Measurements from ENCODE around the gene ALAS1. TPM values are rescaled to one million over a fixed set of nuclear protein-coding genes. Genes with fewer than 3 reads are reported as not detected.
"Not testable (repeated sequence)": the region's sequence is repeated elsewhere in the genome, so short reads cannot be mapped to it uniquely, and the experiment has no call there.

Gene ALAS1
- polyA plus RNA-seq, 12 donors = 26.5 to 55.3 (median 29.5) TPM; not detected in 1

DNA sequence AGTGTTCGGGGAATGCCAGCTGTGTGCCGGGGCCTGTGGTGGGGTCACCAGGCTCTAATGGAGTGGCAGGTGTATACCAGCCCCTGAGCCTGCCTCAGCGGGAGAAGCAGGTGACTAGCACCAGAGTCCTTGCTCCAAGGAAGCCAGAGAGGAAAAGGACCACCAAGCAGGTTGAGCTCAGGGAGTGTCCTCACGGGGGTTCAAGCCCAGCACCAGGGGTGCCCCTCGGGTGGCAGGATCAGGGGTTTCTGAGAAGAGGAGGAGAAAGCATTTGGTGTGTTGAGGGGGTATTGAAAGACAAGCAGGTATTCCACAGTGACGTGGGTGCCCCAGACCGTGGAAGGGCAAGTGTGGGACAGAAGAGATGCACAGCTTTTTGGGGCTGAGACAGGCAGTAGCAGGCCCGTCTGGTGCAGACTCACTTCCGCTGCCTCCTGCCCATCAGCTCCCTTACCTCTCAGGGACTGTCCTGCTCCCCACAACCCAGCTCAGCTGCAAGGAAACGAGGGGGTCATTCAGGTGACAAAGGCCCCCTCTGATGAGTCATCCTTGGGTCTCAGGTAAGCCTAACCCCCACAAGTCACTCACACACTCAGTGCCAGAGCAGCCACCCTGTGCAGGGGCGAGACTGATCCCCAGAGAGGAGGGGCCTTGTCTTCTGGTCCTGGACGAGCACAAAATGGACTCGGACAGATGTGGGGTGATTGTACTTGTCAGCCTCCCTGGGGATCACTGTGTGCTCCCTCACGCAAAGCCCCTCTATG lies 22.4 kb upstream of the ALAS1 start:
- no peak for DNase-seq

DNA sequence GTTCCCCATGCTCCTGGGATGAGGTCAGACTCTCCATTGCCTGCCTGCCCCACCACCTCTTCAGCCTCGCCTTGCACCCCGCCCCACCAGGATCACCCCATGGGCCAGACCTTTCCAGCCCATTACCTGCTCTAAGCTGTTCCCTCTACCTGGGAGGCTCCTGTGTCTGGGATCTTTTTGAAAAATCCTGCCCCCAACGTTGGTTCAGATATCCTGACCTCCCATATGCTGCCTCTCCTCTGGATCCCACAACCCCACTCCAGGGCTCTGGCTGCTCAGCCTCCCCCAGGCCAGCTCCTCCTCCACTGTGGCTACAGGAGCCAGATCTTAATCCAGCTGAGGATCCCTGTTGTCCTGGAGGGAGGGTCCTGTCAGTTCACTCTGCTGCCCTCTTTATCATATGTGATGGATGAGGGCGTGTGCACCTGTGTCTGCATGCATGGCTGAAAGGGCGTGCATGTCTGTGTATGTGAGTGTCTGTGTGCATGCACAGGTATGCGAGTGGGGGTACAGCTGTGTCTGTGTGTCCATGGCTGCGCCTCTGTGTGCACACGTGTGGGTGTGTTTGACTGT lies 21.7 kb upstream of the ALAS1 start:
- DNase-seq = no peak

DNA sequence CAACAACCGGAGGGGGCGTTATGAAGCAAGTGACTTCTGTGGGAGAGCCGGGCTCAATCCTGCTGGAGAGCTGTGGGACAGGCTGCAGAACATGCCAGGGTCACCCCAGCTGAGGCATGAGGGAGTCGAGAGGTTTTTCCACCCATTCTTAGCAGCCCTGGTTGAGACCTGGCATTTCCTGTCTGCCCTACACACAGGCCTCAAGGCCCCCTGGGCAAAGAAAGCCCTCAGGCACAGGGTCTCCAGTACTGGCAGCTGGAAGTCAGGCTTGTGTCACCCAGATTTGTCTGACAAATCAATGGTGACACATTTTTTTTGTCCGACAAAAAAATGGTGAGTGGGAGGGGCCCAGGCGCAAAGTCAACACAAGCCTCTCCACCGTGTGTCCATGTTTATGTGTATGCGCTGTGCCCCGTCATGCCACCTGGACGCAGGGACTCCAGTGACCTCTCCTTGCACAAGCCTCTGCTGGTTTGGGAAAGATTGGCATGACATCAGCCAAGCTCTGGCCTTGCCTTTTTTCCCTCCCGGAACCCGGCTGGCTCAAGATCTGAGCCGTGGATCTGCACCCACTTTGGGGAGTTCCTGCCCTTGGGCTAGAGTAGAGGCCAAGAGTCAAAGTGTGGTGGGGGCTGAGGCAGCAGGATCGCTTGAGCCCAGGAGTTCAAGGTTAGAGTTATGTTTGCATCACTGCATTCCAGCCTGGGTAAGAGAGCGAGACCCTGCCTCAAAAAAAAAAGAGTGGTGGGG lies 20.8 kb upstream of the ALAS1 start:
- DNase-seq = no peak

DNA sequence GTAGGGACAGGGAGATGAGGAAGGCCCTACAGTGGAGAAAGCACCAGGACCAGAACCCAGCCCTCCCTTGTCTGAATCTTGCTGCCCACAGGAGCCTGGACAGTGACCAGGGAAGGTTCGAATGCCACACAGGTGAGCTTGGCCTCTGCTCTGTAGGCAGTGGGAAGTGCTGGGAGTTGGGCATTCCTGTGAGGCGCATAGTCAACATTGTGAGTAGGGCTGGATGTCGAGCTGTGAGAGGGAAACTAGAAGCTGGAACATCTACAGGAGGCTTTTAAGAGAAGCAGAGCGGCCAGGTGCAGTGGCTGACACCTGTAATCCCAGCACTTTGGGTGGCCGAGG lies 20.3 kb upstream of the ALAS1 start:
- no peak for DNase-seq

DNA sequence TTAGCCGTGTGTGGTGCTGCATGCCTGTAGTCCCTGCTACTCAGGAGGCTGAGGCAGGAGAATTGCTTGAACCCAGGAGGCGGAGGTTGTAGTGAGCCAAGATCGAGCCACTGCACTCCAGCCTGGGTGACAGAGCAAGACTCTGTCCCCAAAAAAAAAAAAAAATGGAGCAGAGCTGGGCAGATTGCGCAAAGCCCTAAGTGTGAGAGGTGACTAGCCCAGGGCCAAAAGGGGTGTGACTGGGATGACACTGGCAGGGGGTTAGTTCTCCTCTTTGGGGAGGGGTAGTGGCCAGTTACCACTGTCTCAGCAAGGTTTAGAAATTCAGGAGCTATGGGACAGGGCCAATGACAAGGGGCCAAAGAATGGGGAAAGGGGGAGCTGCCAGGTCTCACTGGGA lies 19.8 kb upstream of the ALAS1 start:
- DNase-seq = not testable (repeated sequence)

DNA sequence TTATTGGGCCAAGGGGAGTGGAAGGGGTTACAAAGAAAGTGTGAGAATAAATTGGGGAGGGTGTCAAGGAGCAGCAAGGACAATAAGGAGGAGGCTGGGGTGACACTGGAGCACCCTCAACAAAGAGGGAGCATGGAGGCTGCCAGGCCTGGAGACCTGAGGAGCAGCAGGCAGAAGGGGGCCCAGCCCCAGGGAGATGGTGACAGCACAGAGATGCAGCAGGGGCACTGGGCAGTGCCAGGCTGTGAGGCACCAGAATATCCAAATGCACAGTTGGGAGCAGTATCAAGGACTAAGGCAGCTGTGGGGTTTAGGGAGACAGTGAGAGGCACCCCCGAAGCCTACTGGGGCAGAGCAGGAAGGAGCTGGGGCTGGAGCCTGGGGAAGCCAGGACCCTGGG lies 19.4 kb upstream of the ALAS1 start:
- no peak for DNase-seq

DNA sequence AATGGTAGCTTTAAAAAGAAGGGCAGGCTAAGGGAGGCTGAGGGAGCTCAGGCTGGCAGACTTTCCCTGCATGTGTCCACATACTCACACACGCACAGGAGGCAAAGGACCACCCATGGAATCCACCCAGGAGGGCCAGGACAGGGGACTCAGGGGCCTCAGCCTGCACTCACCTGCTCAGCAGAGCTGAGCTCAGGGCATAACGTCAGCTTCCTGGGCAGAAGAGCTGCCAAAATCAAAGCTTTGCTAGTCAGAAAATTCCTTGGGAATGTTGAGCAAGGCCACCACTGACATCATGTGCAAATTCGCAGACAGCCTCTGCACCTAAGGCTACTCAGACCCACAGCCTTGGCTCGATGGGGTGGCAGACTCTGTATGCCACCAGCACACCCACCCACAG lies 16.4 kb upstream of the ALAS1 start:
- no peak for DNase-seq

DNA sequence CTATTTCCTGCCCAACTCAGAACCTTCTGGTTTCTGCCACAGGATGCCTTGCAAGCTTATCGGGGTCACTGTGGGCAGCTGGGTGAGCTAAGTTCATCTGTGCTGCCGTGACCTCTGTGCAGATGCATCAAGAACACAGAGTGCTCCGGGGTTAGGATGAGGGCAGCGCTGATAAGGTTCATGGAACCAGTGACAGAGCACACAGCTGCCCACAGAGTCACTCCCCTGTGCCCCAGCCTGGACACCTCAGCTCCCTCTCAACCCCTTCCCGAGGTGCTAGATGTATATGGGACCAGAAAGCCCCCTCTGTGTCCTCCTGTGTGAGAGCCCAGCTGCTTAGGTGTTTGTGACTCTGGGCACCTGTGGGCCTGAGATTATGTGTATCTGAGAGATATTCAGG lies 15.8 kb upstream of the ALAS1 start:
- DNase-seq = no peak

DNA sequence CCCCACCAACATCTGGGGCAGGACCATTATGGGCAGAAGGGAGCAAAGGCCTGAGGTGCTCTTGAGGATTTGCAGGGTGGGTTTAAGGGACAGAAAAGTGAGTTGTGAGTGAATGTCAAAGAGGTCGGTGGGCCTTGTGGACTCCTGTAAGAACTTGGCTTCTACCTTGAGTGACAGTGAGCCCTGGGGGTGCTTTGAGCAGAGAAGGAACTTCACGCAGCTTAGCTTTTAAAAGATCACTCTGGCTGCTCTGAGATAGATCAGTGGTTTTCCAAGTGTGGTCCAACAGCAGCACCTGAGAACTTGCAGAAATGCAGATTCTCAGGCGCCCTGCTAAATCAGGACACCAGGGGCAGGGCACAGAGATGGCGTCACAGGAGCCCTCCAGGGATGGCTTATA lies 15.3 kb upstream of the ALAS1 start:
- DNase-seq = no peak

DNA sequence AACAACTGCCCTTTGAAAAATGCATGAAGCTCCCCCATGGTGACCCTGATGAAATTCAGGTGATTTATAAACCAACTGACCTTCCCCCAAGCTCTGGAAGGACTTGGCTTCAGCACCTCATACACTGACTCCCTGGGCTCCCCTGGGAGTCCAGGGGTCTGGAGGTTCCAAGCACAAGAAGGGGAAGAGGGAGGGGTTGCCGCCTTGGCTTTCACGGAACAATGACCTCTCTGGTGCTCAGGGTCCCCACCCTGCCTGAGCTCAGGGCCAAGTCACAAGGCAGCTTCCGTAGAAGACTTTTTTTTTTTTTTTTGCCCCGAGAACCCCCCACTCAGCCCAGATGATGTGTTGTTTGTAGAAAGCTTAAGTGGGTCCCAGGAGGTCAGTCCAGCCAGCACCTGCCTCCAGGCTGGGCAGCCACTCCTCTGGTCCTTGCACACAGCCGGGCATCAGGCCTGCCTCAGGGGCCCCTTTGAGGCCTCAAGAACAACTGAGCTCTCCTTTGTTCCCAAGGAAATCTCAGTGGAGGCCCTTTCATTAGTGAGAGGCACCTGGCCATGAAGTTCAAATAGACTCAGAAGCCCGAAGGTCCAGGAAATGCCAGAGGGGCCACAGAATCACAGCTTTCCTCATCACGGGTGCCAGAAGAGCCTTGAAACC lies 14.0 kb upstream of the ALAS1 start:
- DNase-seq = no peak

DNA sequence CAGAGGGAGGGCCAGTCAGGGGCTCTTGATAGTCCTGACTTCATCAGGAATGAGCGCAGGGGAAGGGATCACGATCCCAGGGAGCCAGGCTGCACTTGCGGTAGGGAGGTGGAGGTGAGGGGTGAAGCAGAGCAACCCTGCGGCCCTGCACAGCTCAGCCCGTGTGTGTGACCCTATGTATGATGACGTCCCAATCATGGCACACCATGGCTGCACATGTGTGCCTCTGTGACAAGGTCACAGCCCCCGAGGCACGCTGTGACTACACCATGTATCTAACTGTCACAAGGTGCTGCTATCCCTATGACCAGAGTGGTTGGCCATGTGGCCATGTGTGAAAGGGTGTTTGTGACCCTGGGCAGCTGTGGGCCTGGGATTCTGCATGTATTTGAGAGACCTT lies 13.3 kb upstream of the ALAS1 start:
- no peak for DNase-seq

DNA sequence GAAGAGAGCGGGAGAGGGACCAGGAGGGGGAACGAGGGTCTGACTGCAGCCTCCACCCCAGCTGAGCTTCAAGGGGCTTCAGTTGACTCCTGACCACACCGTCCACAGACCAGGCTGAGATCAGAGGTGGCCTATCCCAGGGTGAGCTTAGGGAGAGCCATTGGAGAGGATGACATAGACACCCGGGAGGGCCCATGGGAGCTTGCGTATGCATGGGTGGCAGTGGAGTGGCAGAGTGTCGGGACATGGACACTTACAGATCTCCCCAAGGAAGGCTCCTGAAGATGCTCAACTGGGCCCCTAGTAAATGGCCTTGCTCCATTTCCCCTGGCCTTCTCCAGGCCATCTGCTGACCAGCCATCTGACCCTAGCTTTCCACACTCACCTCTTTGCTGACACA lies 12.6 kb upstream of the ALAS1 start:
- DNase-seq = no peak

DNA sequence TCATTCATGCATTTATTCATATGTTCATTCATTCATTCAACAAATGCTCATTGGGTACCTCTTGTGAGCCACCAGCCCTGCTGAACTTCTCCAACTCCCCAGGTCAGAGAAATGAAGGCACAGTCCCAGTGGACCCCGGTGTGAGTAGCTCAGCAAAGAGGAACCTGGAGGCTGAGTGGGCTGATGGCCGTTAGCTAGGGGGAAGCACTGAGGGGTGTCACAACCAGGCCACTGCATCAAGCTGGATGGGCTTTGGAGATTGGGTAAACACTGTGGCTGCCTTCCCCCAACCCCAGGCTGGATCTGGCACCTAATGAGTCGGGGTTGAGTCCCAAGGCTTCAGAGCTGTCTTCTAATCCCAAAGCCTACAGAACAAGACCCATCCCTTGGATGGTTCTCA lies 12.1 kb upstream of the ALAS1 start:
- DNase-seq = no peak

DNA sequence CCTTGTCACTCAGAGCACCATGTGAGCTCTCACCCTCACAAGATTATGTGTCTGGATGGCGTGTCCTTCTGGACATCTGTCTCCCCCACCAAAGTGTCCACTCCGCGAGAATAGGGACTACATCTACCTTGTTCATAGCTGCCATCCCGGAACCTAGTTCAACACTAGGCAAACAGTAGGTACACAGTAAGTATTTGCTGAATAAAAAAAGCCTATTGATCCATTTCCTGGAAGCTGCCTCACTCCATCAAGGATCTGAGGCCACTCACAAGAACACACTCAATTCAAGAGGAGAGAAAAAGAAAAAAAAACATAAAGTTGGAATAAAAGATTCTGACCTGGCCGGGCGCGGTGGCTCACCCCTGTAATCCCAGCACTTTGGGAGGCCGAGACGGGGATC lies 11.2 kb upstream of the ALAS1 start:
- DNase-seq = no peak

DNA sequence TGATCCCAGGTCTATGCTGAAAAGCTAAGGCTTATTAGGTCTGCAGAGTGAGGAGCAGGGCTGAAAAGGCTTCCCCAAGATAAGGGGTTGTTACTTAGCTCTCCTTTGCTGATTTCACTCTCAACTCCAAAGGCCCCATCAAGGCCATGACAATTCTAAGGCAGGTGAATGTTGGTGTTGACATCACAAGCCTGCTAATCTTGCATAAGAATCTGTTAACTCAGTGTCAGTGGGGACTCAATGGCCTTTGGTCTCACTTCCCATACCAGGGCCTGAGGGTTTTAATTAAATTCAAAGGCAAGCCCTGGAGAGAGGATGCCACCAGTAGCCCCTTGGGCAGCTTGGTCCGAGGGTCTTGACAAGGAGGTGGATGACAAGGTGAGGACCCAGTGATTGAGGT lies 9.4 kb upstream of the ALAS1 start:
- no peak for DNase-seq

DNA sequence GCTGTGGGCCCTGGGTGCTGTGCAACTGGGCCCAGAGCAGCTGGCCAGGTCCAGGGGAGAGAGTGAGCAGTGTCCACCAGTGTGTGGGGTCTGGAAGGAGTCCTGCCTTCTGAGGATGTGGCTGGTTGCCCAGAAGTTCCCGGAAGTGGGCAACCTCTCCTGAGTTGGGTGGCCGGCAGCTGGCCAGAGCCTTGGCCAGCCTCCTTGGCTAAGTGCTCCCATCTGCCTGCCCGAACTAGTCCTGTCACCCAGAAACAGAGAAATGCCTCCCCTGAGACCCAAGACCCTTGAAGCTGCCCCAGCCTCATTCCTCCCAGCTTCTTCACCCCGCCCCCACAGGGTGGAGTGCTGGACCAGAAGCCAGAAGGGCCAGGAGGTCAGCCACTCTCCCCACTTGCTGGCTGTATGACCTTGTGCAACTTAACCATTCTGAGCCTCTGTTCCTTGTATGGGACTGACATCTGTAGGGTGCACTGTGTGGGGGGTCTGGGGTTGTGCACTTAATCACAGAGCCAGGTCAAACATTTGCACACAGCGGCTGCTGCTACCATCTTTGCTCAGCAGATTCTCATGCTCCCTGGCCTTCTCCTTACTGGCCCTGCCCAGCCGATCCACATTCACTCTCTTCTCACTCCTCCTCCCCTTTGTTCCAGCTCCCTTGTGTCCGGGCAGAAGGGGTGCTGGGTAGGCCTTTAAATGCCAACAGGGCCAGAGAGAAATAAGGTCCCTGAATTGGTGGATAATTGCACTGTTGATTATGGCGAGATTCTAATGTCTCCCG lies 7.5 kb upstream of the ALAS1 start:
- DNase-seq = no peak

DNA sequence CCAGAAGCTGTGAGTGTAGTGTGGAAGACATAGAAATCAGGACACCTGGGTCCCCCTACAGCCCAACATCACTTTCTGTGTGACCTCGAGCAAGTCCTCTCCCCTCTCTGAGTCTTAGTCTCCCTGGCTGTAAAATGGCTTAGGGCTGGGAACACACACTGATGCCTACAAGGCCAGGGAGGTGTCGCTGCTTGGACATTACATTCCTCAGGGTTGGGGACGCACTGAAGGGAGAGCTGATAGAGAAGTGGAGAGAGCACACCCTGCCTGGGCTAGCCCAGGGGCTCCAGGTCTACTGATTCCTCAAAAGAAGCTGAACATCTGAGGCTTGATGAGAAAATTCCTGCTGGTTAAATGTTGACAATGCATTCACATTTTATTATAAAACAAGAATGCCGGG lies 6.3 kb upstream of the ALAS1 start:
- DNase-seq = no peak

DNA sequence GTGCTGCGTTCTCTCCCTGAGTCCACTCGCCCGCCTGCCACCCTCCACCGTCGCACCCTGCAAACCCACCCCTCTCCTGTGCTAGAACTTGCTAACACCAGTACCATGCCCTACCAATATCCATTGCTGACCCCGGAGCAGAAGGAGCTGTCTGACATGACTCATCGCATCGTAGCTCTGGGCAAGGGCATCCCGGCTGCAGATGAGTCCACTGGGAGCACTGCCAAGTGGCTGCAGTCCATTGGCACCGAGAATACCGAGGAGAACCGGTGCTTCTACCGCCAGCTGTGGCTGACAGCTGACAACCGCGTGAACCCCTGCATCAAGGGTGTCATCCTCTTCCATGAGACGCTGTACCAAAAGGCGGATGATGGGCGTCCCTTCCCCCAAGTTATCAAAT lies 4.9 kb upstream of the ALAS1 start:
- no peak for DNase-seq

DNA sequence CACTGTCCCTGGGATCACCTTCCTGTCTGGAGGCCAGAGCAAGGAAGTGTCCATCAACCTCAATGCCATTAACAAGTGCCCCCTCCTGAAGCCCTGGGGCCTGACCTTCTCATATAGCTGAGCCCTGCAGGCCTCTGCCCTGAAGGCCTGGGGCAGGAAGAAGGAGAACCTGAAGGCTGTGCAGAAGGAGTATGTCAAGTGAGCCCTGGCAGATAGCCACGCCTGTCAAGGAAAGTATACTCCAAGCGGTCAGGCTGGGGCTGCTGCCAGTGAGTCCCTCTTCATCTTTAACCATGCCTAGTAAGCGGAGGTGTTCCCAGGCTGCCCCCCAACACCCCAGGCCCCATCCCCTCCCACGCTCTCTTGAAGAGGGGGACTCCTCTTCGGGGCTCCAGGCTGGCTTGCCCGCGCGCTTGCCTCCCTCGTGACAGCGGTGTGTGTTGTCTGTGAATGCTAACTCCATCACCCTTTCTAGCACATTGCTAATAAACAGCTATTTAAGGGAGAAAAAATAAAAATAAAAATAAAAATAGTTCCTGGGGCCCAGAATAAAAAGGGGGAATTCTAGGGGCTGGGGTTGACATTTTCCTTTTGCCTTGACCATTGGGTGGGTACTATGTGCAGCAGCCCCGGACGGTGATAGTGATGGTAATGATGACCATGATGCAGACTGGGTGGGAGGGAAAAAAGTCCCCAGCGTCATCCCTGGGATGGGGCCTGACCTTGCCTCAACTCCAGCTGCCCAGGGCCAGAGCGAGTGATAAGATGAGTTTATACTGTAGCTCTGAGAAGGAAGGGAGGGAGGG lies 3.3 kb upstream of the ALAS1 start:
- no peak for DNase-seq

DNA sequence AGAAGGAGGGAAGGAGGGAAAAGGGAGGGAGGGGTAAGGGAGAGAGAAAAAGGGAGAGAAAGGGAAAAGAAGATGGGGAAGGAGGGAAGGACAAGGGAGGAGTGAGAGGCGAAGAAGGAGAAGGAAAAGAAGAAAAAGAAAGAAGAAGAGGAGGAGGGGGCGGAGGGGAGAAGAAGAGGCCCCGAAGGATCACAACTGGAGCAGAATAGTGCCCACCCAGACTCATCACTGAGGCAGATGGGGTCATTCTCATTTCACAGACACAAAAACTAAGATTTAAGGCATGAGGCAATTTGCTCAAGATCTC lies 2.7 kb upstream of the ALAS1 start:
- DNase-seq = no peak

DNA sequence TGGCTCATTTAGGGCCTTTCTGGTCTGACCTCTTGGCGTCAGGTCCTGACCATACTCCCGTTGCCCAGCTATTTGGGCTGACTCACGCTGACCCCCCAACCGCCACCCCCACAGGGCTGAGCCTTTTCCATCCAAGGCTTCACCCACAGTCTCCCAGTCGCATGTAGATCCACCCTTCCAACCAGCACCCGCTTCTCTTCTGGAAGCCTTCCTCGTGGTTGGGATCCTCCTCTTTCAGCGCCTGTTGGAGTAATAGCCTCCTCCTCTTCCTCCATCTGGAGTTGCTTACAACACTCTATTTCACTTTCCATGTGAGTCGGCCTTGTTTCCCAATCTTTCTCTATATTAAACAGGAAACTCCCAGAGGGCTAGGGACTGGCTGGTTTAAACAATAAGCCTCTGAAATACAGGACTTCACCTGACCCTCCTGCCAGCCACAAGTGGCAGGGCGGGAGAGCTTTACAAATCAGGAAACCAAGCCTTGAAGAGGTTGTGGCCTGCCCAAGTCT lies 2.1 kb upstream of the ALAS1 start:
- DNase-seq = no peak
